CD4-positive, alpha-beta T cell (primary cell): ENCODE data around the gene DENND1A. TPM values are rescaled to one million over a fixed set of nuclear protein-coding genes. Genes with fewer than 3 reads are reported as not detected.

Experiments used
- ATAC-seq: fragments of 200-7000 bp; cut with Tn5 transposase; one replicate; pipeline ENCODE4 v1.10.0; 2022; ENCODE audit warnings: mild to moderate bottlenecking; ENCODE audit not compliant: poor library complexity
- CTCF ChIA-PET: fragments of 350-600 bp; sonication (Branson Sonifier 250); formaldehyde crosslinking; loops from one replicate; lab custom pipeline; 2021; ENCODE audit warnings: antibody characterized with exemption, inconsistent platforms; lab: Charles Lee
- POLR2A ChIA-PET: fragments of 350-600 bp; sonication (Branson Sonifier 250); formaldehyde crosslinking; loops from one replicate; lab custom pipeline; 2021; ENCODE audit warnings: antibody characterized with exemption, inconsistent platforms; lab: Charles Lee
- DNase-seq, 14 experiments: peaks; one replicate each; pipeline ENCODE4 v3.0.0-alpha.2; 2013 to 2020; ENCODE audit warnings: mixed read lengths in 2 of 14
- H3K27ac ChIP-seq, 2 donors: one replicate each; pipeline versions ENCODE4 v1.5.1 to v1.7.0; 2013; ENCODE audit warnings: low read length in 2 of 2, low read depth in 1 of 2, mild to moderate bottlenecking in 1 of 2
- H3K27me3 ChIP-seq, 2 experiments: 1 replicate in 1 of 2; 2 replicates in 1 of 2; pipeline versions ENCODE4 v1.6.1 to v1.7.0; 2013; ENCODE audit warnings: low read length in 2 of 2, control low read depth in 1 of 2, mild to moderate bottlenecking in 1 of 2, moderate library complexity in 1 of 2; ENCODE audit not compliant: insufficient read depth in 2 of 2, control insufficient read depth in 1 of 2
- H3K36me3 ChIP-seq: one replicate; pipeline ENCODE4 v1.6.1; 2013; ENCODE audit warnings: low read length, control low read depth; ENCODE audit not compliant: insufficient read depth
- H3K4me1 ChIP-seq: one replicate; pipeline ENCODE4 v1.6.1; 2013; ENCODE audit warnings: low read length, control low read depth; ENCODE audit not compliant: insufficient read depth
- H3K4me3 ChIP-seq: one replicate; pipeline ENCODE4 v1.5.1; 2013; ENCODE audit warnings: mild to moderate bottlenecking, low read length, moderate library complexity
- H3K9me3 ChIP-seq, 2 experiments: 1 replicate in 1 of 2; 2 replicates in 1 of 2; pipeline versions ENCODE4 v1.6.1 to v1.7.0; 2013; ENCODE audit warnings: low read length in 2 of 2, mild to moderate bottlenecking in 2 of 2, control low read depth in 1 of 2, moderate library complexity in 1 of 2; ENCODE audit not compliant: control insufficient read depth in 1 of 2, insufficient read depth in 1 of 2
- H3K27ac Mint-ChIP-seq: one replicate; pipeline ENCODE4 v1.8.0; 2020; ENCODE audit warnings: mixed read lengths
- H3K27me3 Mint-ChIP-seq: one replicate; pipeline ENCODE4 v1.8.0; 2021; ENCODE audit warnings: mixed read lengths
- H3K36me3 Mint-ChIP-seq: one replicate; pipeline ENCODE4 v1.8.0; 2021; ENCODE audit warnings: low read depth, mixed read lengths
- H3K4me1 Mint-ChIP-seq: one replicate; pipeline ENCODE4 v1.8.0; 2021; ENCODE audit warnings: low read depth, mixed read lengths
- H3K4me3 Mint-ChIP-seq: one replicate; pipeline ENCODE4 v1.8.0; 2020; ENCODE audit warnings: mild to moderate bottlenecking, mixed read lengths
- H3K9me3 Mint-ChIP-seq: one replicate; pipeline ENCODE4 v1.8.0; 2020; ENCODE audit warnings: mixed read lengths
- intact Hi-C, 2 experiments: fragments of 100-400 bp; cut with DNase I in 1 of 2; cut with micrococcal nuclease in 1 of 2; formaldehyde crosslinking; loops; one replicate each; pipeline versions ENCODE4 v1.15.1 to v1.9.0; 2023 to 2025; cut with DNase I, micrococcal nuclease
- total RNA-seq, 174 experiments: library from RNA in 2 of 174; stranded (reverse) in 2 of 174; gene quantifications; one replicate each; pipeline ENCODE4 v1.2.3 and lab custom pipeline; 2021 to 2026
- TF ChIP-seq, protein P1 (sequence below): fragments of 200-600 bp; IDR thresholded peaks from one replicate; pipeline ENCODE4 v1.8.0; 2022; ENCODE audit warnings: antibody characterized with exemption, mild to moderate bottlenecking

DENND1A gene
- total RNA-seq, 2 experiments from 2014 or later, result 20.0 to 20.6 TPM

GRCh38 chr9:123420592-123421111 is 509.3 kb downstream of the DENND1A start:
- DNase-seq, result no peak
- Mint-ChIP-seq H3K9me3 (no peaks in the 10 kb centered on the region), H3K36me3 (peaks cover 30% of the 10 kb centered on the region), H3K4me1 (no peaks in the 10 kb centered on the region), H3K4me3 (no peak overlapping the region), H3K27me3 (no peaks in the 10 kb centered on the region), H3K27ac (no peak overlapping the region)
- Histone ChIP-seq H3K9me3 (no peaks in the 10 kb centered on the region), H3K27me3 (no peaks in the 10 kb centered on the region), H3K27ac (no peak overlapping the region), H3K4me1 (no peaks in the 10 kb centered on the region), H3K36me3 (no peaks in the 10 kb centered on the region), H3K4me3 (no peak overlapping the region)
- ChIA-PET POLR2A (no interaction called here), CTCF (no interaction called here)
- intact Hi-C loops, result no loop called here
- no peak for ATAC-seq
- TF ChIP-seq, protein P1, sequence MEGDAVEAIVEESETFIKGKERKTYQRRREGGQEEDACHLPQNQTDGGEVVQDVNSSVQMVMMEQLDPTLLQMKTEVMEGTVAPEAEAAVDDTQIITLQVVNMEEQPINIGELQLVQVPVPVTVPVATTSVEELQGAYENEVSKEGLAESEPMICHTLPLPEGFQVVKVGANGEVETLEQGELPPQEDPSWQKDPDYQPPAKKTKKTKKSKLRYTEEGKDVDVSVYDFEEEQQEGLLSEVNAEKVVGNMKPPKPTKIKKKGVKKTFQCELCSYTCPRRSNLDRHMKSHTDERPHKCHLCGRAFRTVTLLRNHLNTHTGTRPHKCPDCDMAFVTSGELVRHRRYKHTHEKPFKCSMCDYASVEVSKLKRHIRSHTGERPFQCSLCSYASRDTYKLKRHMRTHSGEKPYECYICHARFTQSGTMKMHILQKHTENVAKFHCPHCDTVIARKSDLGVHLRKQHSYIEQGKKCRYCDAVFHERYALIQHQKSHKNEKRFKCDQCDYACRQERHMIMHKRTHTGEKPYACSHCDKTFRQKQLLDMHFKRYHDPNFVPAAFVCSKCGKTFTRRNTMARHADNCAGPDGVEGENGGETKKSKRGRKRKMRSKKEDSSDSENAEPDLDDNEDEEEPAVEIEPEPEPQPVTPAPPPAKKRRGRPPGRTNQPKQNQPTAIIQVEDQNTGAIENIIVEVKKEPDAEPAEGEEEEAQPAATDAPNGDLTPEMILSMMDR, result no peak

- intact Hi-C loops, result no loop called here
- DNase-seq, result no peak
- peaks cover 25% of the 10 kb centered on the region for H3K36me3 Mint-ChIP-seq
- H3K4me1 ChIP-seq, result no peaks in the 10 kb centered on the region
- no peaks in the 10 kb centered on the region for H3K4me1 Mint-ChIP-seq
- no peaks in the 10 kb centered on the region for H3K27me3 ChIP-seq
- no peak for ATAC-seq
- no peaks in the 10 kb centered on the region for H3K27me3 Mint-ChIP-seq
- H3K4me3 ChIP-seq, result no peak overlapping the region
- no peak overlapping the region for H3K27ac Mint-ChIP-seq
- H3K9me3 ChIP-seq, result no peaks in the 10 kb centered on the region
- ChIA-PET CTCF (no interaction called here), POLR2A (interaction anchor here (0.5 kb wide), 1 partner anchor 132 kb away, joined by 3 read pairs; no protein-coding TSS in a partner anchor)
- H3K4me3 Mint-ChIP-seq, result no peak overlapping the region
- no peak overlapping the region for H3K27ac ChIP-seq
- H3K9me3 Mint-ChIP-seq, result no peaks in the 10 kb centered on the region
- TF ChIP-seq, protein P1, result no peak
- no peaks in the 10 kb centered on the region for H3K36me3 ChIP-seq
These were observed 510.0 kb downstream of the DENND1A start for GRCh38 chr9:123419721-123420591.

DNA sequence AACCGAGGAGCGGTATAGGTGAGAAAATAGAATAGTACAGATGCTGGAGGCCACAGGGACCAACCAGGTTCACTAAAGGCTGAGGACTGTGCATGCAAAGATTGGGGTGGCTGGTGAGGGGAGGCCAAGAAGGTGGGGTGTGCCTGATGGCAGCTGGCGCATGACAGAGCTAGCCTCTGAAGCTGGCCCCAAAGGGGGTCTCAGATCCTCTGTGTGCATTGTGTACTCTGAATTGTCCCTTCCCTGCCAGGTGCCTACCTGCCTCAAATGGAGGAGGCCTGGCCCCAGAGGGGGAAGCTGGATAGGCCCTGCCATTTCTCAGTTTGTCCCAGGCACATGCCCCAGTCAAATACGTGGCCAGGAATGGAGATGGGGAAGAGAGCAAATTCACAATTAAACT is 510.8 kb downstream of the DENND1A start:
- intact Hi-C loops, result no loop called here
- Mint-ChIP-seq H3K9me3 (no peaks in the 10 kb centered on the region), H3K27ac (no peak overlapping the region), H3K4me3 (no peak overlapping the region), H3K4me1 (no peaks in the 10 kb centered on the region), H3K27me3 (no peaks in the 10 kb centered on the region), H3K36me3 (peaks cover 20% of the 10 kb centered on the region)
- ChIA-PET CTCF (no interaction called here), POLR2A (no interaction called here)
- TF ChIP-seq, protein P1, result no peak
- no peak for ATAC-seq
- H3K9me3 ChIP-seq, result no peaks in the 10 kb centered on the region
- H3K27ac ChIP-seq, result no peak overlapping the region
- no peak overlapping the region for H3K4me3 ChIP-seq
- H3K36me3 ChIP-seq, result no peaks in the 10 kb centered on the region
- no peak for DNase-seq
- H3K4me1 ChIP-seq, result no peaks in the 10 kb centered on the region
- H3K27me3 ChIP-seq, result no peaks in the 10 kb centered on the region
